ENCODE data around the gene PIH1D2.
A peak's percentile ranks its signal among the peaks of the same experiment; 100 is the strongest.

DNA sequence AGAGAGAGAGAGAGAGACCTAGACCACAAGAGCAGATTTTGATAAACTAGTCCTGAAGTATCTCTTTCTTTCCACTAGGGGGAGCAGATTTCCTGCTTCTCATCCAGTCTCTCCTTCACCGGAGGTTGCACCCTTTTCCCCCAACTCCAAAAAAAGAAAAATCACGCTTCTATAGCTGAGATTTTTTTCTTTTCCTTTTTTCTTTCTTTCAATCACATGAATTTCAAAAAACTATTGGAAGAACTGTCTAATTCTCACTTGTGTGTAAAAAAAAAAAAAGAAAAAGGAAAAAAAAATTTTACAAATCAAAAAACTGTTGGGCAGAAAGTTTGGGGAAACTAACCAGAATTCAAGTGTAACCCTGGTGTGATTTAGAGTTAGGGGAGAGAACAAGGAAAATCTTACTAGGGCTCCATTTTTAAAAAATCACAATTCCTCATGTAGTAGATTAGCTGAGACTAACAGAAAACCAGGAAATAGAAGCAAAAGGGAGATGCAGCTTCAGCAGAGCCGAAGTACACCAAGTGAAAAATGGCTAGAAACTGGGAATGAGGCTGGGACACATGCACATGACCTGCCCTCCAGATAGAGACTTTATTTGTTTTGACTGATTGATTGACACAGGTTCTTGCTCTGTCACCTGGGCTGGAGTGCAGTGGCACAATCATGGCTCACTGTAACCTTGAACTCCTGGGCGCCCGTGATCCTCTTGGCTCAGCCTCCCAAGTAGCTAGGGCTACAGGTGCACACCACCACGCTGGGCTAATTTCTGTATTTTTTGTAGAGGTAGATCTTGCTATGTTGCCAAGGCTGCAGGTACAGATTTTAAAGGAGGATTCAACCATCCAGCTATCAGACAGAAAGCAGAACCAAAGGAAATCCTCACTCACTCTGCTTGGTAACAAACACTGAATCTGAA, 40.0 kb upstream of the PIH1D2 start:
- TF ChIP-seq, protein P1, sequence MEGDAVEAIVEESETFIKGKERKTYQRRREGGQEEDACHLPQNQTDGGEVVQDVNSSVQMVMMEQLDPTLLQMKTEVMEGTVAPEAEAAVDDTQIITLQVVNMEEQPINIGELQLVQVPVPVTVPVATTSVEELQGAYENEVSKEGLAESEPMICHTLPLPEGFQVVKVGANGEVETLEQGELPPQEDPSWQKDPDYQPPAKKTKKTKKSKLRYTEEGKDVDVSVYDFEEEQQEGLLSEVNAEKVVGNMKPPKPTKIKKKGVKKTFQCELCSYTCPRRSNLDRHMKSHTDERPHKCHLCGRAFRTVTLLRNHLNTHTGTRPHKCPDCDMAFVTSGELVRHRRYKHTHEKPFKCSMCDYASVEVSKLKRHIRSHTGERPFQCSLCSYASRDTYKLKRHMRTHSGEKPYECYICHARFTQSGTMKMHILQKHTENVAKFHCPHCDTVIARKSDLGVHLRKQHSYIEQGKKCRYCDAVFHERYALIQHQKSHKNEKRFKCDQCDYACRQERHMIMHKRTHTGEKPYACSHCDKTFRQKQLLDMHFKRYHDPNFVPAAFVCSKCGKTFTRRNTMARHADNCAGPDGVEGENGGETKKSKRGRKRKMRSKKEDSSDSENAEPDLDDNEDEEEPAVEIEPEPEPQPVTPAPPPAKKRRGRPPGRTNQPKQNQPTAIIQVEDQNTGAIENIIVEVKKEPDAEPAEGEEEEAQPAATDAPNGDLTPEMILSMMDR (conservative IDR thresholded peaks at IDR 0.05 in 1 of 2, IDR thresholded peaks at IDR 0.05 in 1 of 2; ENCODE audit: low read depth in 1 of 2, low read length in 2 of 2) = peak; percentile 58 to 67
- TF ChIP-seq EZH2 (IDR thresholded peaks at IDR 0.05; ENCODE audit: low read length, missing control alignments) = no peak
